Measurements from ENCODE around the gene TFDP2.

DNA sequence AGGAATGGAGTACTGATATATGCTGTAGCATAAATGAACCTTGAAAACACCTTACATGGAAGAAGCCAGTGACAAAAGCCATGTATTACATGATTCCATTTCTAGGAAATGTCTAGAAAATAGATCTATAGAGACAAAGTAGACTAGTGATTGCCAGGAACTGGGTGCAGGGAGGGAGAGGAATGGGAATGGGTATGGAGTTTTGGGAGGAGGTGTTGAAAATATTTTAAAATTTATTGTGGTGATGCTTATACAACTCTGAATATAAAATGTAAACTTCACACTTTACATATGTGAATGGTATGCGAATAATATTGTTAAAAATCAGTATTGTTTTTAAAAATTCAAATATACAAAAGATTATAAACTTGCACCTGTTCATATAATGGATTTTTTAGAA is 250.4 kb downstream of the TFDP2 start:
- TF ChIP-seq, protein P1, sequence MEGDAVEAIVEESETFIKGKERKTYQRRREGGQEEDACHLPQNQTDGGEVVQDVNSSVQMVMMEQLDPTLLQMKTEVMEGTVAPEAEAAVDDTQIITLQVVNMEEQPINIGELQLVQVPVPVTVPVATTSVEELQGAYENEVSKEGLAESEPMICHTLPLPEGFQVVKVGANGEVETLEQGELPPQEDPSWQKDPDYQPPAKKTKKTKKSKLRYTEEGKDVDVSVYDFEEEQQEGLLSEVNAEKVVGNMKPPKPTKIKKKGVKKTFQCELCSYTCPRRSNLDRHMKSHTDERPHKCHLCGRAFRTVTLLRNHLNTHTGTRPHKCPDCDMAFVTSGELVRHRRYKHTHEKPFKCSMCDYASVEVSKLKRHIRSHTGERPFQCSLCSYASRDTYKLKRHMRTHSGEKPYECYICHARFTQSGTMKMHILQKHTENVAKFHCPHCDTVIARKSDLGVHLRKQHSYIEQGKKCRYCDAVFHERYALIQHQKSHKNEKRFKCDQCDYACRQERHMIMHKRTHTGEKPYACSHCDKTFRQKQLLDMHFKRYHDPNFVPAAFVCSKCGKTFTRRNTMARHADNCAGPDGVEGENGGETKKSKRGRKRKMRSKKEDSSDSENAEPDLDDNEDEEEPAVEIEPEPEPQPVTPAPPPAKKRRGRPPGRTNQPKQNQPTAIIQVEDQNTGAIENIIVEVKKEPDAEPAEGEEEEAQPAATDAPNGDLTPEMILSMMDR (conservative IDR thresholded peaks at IDR 0.05; ENCODE audit: low read length) = no peak
- no peak for TF ChIP-seq EZH2phosphoT487 (IDR thresholded peaks at IDR 0.05; ENCODE audit: borderline replicate concordance)

Measured in Loucy (cell line).